SK-N-SH treated with all-trans-retinoic acid at 6 μM for 48 hours (cell line): ENCODE data around the gene KCNA5.
A peak's percentile ranks its signal among the peaks of the same experiment; 100 is the strongest.

Experiments used
- ATAC-seq: fragments of 200-7000 bp; cut with Tn5 transposase; 3 replicates; pipeline ENCODE4 v1.9.1; 2020; ENCODE audit warnings: mild to moderate bottlenecking, moderate library complexity
- ARNTL ChIP-seq: fragments of 450-650 bp; formaldehyde crosslinking; IDR thresholded peaks from 2 replicates; pipeline ENCODE4 v1.5.0; 2020; ENCODE audit warnings: low read depth, mild to moderate bottlenecking, moderate library complexity, borderline replicate concordance
- BACH2 ChIP-seq: fragments of 250-450 bp; sonication (Bioruptor Pico); IDR thresholded peaks from 2 replicates; pipeline ENCODE4 v1.9.0; 2021; ENCODE audit warnings: mild to moderate bottlenecking, borderline replicate concordance
- CSDC2 ChIP-seq: fragments of 250-450 bp; sonication (Bioruptor Pico); IDR thresholded peaks from 2 replicates; pipeline ENCODE4 v1.5.0; 2020; ENCODE audit warnings: mild to moderate bottlenecking, moderate library complexity
- ESRRG ChIP-seq: fragments of 250-450 bp; sonication (Bioruptor Pico); IDR thresholded peaks from 2 replicates; pipeline ENCODE4 v1.6.1; 2021; ENCODE audit warnings: mild to moderate bottlenecking
- GLIS3 ChIP-seq: fragments of 250-450 bp; sonication (Bioruptor Pico); IDR thresholded peaks from 2 replicates; pipeline ENCODE4 v1.5.0; 2020; ENCODE audit warnings: mild to moderate bottlenecking, moderate library complexity
- ISL1 ChIP-seq: fragments of 250-450 bp; sonication (Bioruptor Pico); IDR thresholded peaks from 2 replicates; pipeline ENCODE4 v2.1.2; 2022; ENCODE audit warnings: mild to moderate bottlenecking, moderate library complexity
- OSR1 ChIP-seq: fragments of 250-450 bp; sonication (Bioruptor Pico); IDR thresholded peaks from 2 replicates; pipeline ENCODE4 v1.8.0; 2022; ENCODE audit warnings: moderate library complexity, mild to moderate bottlenecking, inconsistent platforms
- SNAI2 ChIP-seq: fragments of 250-450 bp; sonication (Bioruptor Pico); IDR thresholded peaks from 2 replicates; pipeline ENCODE4 v1.5.0; 2020; ENCODE audit warnings: mild to moderate bottlenecking, moderate library complexity
- TCF4 ChIP-seq: fragments of 250-450 bp; sonication (Bioruptor Pico); IDR thresholded peaks from 2 replicates; pipeline ENCODE4 v1.8.0; 2021; ENCODE audit warnings: mild to moderate bottlenecking, moderate library complexity, borderline replicate concordance
- TOX ChIP-seq: fragments of 250-450 bp; sonication (Bioruptor Pico); IDR thresholded peaks from 2 replicates; pipeline ENCODE4 v1.8.0; 2021; ENCODE audit warnings: mild to moderate bottlenecking, moderate library complexity, borderline replicate concordance
- ZC3H10 ChIP-seq: fragments of 250-450 bp; sonication (Bioruptor Pico); IDR thresholded peaks from 2 replicates; pipeline ENCODE4 v1.5.1; 2021; ENCODE audit warnings: mild to moderate bottlenecking, moderate library complexity
- ZNF70 ChIP-seq: fragments of 450-650 bp; formaldehyde crosslinking; IDR thresholded peaks from 2 replicates; pipeline ENCODE4 v1.5.0; 2020; ENCODE audit warnings: mild to moderate bottlenecking, moderate library complexity
- ZNF8 ChIP-seq: fragments of 450-650 bp; formaldehyde crosslinking; IDR thresholded peaks from 2 replicates; pipeline ENCODE4 v1.5.0; 2020; ENCODE audit warnings: mild to moderate bottlenecking, moderate library complexity
- TF ChIP-seq, protein P1 (sequence below): fragments of 250-450 bp; sonication (Bioruptor Pico); IDR thresholded peaks from 2 replicates; pipeline ENCODE4 v1.8.0; 2021; ENCODE audit warnings: low read depth, mild to moderate bottlenecking, moderate library complexity, borderline replicate concordance
- TF ChIP-seq, protein P2 (sequence below): fragments of 250-450 bp; sonication (Bioruptor Pico); IDR thresholded peaks from 2 replicates; pipeline ENCODE4 v1.8.0; 2020; ENCODE audit warnings: mild to moderate bottlenecking, moderate library complexity, borderline replicate concordance
- TF ChIP-seq, protein P3 (sequence below): fragments of 250-450 bp; sonication (Bioruptor Pico); IDR thresholded peaks from 2 replicates; pipeline ENCODE4 v1.5.1; 2020; ENCODE audit warnings: low read depth, mild to moderate bottlenecking, moderate library complexity
- TF ChIP-seq, protein P4 (sequence below): fragments of 250-450 bp; sonication (Bioruptor Pico); IDR thresholded peaks from 2 replicates; pipeline ENCODE4 v1.5.0; 2020; ENCODE audit warnings: mild to moderate bottlenecking, moderate library complexity
- TF ChIP-seq, protein P5 (sequence below): fragments of 250-450 bp; sonication (Bioruptor Pico); IDR thresholded peaks from 2 replicates; pipeline ENCODE4 v1.5.1; 2021; ENCODE audit warnings: mild to moderate bottlenecking, moderate library complexity

KCNA5 gene

DNA sequence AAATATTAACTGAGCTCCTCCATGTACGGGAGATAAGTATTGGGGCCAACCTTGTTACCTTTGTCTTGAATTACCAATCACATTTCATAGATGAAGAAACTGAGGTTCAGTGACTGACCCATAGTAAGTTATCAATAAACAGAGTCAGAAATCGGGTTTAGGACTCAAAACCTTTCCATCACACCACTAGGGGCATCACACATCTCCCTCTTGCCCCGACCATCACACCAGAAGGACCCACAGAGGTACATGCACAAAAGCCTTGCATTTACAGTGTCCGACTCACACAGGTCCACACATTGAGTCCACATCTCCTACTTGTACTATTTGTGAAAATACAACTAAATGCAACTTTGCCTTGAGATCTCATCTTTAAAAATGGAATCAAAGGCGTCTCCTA is 29.4 kb downstream of the KCNA5 start:
- TF ChIP-seq ARNTL (CRISPR knock-in tag) (no peak), ZC3H10 (CRISPR knock-in tag) (no peak), ZNF8 (CRISPR knock-in tag) (no peak), OSR1 (CRISPR knock-in tag) (no peak)
- TF ChIP-seq, protein P1, sequence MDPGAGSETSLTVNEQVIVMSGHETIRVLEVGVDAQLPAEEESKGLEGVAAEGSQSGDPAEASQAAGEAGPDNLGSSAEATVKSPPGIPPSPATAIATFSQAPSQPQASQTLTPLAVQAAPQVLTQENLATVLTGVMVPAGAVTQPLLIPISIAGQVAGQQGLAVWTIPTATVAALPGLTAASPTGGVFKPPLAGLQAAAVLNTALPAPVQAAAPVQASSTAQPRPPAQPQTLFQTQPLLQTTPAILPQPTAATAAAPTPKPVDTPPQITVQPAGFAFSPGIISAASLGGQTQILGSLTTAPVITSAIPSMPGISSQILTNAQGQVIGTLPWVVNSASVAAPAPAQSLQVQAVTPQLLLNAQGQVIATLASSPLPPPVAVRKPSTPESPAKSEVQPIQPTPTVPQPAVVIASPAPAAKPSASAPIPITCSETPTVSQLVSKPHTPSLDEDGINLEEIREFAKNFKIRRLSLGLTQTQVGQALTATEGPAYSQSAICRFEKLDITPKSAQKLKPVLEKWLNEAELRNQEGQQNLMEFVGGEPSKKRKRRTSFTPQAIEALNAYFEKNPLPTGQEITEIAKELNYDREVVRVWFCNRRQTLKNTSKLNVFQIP: no peak
- TF ChIP-seq, protein P2, sequence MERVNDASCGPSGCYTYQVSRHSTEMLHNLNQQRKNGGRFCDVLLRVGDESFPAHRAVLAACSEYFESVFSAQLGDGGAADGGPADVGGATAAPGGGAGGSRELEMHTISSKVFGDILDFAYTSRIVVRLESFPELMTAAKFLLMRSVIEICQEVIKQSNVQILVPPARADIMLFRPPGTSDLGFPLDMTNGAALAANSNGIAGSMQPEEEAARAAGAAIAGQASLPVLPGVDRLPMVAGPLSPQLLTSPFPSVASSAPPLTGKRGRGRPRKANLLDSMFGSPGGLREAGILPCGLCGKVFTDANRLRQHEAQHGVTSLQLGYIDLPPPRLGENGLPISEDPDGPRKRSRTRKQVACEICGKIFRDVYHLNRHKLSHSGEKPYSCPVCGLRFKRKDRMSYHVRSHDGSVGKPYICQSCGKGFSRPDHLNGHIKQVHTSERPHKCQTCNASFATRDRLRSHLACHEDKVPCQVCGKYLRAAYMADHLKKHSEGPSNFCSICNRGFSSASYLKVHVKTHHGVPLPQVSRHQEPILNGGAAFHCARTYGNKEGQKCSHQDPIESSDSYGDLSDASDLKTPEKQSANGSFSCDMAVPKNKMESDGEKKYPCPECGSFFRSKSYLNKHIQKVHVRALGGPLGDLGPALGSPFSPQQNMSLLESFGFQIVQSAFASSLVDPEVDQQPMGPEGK (CRISPR knock-in tag): no peak
- TF ChIP-seq, protein P3, sequence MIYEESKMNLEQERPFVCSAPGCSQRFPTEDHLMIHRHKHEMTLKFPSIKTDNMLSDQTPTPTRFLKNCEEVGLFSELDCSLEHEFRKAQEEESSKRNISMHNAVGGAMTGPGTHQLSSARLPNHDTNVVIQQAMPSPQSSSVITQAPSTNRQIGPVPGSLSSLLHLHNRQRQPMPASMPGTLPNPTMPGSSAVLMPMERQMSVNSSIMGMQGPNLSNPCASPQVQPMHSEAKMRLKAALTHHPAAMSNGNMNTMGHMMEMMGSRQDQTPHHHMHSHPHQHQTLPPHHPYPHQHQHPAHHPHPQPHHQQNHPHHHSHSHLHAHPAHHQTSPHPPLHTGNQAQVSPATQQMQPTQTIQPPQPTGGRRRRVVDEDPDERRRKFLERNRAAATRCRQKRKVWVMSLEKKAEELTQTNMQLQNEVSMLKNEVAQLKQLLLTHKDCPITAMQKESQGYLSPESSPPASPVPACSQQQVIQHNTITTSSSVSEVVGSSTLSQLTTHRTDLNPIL (CRISPR knock-in tag): no peak

DNA sequence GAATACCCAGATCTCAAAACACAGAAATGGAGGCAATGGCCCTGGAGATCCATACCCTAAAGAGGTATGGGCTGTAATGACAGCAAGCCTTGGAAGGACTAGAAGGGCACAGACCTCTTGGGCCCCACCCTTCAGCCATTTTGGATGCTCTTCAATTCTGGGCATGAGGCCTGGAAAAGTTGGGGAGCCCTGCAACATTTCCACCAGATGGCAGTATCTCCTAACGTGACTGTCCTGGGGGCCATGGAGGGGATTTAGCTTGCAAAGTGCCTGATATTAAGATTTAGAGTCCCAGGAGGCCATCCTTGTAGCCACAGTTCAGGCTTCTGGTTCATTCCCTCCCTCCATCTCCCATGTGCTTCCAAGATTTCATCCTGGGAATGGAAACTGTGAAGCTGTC is 30.2 kb downstream of the KCNA5 start:
- TF ChIP-seq ZNF70 (CRISPR knock-in tag) (no peak), TOX (no peak), TCF4 (CRISPR knock-in tag) (no peak), GLIS3 (no peak), ZC3H10 (CRISPR knock-in tag) (no peak), ESRRG (CRISPR knock-in tag) (no peak), BACH2 (CRISPR knock-in tag) (no peak), OSR1 (CRISPR knock-in tag) (no peak), CSDC2 (CRISPR knock-in tag) (no peak), SNAI2 (no peak), ISL1 (CRISPR knock-in tag) (no peak)
- TF ChIP-seq, protein P3 (CRISPR knock-in tag): no peak
- TF ChIP-seq, protein P1: no peak
- TF ChIP-seq, protein P4, sequence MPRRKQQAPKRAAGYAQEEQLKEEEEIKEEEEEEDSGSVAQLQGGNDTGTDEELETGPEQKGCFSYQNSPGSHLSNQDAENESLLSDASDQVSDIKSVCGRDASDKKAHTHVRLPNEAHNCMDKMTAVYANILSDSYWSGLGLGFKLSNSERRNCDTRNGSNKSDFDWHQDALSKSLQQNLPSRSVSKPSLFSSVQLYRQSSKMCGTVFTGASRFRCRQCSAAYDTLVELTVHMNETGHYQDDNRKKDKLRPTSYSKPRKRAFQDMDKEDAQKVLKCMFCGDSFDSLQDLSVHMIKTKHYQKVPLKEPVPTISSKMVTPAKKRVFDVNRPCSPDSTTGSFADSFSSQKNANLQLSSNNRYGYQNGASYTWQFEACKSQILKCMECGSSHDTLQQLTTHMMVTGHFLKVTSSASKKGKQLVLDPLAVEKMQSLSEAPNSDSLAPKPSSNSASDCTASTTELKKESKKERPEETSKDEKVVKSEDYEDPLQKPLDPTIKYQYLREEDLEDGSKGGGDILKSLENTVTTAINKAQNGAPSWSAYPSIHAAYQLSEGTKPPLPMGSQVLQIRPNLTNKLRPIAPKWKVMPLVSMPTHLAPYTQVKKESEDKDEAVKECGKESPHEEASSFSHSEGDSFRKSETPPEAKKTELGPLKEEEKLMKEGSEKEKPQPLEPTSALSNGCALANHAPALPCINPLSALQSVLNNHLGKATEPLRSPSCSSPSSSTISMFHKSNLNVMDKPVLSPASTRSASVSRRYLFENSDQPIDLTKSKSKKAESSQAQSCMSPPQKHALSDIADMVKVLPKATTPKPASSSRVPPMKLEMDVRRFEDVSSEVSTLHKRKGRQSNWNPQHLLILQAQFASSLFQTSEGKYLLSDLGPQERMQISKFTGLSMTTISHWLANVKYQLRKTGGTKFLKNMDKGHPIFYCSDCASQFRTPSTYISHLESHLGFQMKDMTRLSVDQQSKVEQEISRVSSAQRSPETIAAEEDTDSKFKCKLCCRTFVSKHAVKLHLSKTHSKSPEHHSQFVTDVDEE (CRISPR knock-in tag): no peak
- TF ChIP-seq, protein P5, sequence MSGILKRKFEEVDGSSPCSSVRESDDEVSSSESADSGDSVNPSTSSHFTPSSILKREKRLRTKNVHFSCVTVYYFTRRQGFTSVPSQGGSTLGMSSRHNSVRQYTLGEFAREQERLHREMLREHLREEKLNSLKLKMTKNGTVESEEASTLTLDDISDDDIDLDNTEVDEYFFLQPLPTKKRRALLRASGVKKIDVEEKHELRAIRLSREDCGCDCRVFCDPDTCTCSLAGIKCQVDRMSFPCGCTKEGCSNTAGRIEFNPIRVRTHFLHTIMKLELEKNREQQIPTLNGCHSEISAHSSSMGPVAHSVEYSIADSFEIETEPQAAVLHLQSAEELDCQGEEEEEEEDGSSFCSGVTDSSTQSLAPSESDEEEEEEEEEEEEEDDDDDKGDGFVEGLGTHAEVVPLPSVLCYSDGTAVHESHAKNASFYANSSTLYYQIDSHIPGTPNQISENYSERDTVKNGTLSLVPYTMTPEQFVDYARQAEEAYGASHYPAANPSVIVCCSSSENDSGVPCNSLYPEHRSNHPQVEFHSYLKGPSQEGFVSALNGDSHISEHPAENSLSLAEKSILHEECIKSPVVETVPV (CRISPR knock-in tag): no peak
- peak; percentile 54; the same call in 2 of the 3 replicates for ATAC-seq

More for the DNA sequence above, 29.4 kb downstream of the KCNA5 start:
- ATAC-seq: no peak

DNA sequence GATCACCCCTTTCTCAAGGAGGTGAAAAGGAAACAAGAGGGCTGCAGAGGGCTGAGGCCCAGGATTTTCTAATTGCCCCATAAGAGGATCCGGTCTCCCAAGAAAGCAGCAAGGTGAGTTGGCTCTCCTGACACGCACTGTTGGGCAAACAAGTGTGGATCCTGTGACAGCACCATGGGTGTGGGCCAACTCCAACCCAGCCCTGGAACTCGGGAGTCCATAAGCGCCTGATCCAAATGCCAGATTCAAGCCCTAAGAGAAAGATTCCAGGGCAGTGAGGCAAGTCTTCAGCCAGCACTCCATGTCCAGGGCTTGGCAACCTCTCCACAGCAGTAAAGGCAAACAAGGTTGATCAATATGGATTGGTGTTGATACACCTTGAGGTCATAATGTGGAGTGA is 33.1 kb downstream of the KCNA5 start:
- ATAC-seq: no peak
- TF ChIP-seq CSDC2 (CRISPR knock-in tag) (no peak), SNAI2 (no peak), GLIS3 (no peak)
- TF ChIP-seq, protein P2 (CRISPR knock-in tag): no peak
